Esophagus squamous epithelium (tissue), 5 donors: ENCODE data around the gene GLIS1. TPM values are rescaled to one million over a fixed set of nuclear protein-coding genes. Genes with fewer than 3 reads are reported as not detected.

Source experiments
- DNase-seq: peaks from one replicate; lab custom pipeline; 2025; lab: John Stamatoyannopoulos, UW
- H3K27ac ChIP-seq, 4 donors: fragments of 200-600 bp; sonication (generic); one replicate each; pipeline ENCODE4 v1.5.1; 2016 to 2019; ENCODE audit warnings: mild to moderate bottlenecking in 1 of 4
- H3K27me3 ChIP-seq, 4 donors: fragments of 200-600 bp; sonication (generic); 1 replicate in 3 of 4; 2 replicates in 1 of 4; pipeline versions ENCODE4 v1.5.1 to v1.6.0; 2017 to 2021; ENCODE audit warnings: antibody characterized with exemption in 1 of 4
- H3K36me3 ChIP-seq, 3 donors: fragments of 200-600 bp; sonication (generic); one replicate each; pipeline ENCODE4 v1.5.1; 2016 to 2019
- H3K4me1 ChIP-seq, 3 donors: fragments of 200-600 bp; sonication (generic); one replicate each; pipeline ENCODE4 v1.5.1; 2017 to 2019
- H3K4me3 ChIP-seq, 4 donors: fragments of 200-600 bp; sonication (generic); 1 replicate in 3 of 4; 2 replicates in 1 of 4; pipeline ENCODE4 v1.5.1; 2016 to 2019; ENCODE audit warnings: mild to moderate bottlenecking in 2 of 4, moderate library complexity in 1 of 4
- H3K9me3 ChIP-seq, 3 donors: fragments of 200-600 bp; sonication (generic); one replicate each; pipeline ENCODE4 v1.5.1; 2016 to 2019
- CTCF ChIP-seq, 6 experiments: fragments of 450-650 bp in 4 of 6; fragments of 200-600 bp in 2 of 6; sonication (generic) in 2 of 6; IDR thresholded peaks; one replicate each; pipeline ENCODE4 v1.5.1; 2016 to 2019; ENCODE audit warnings: antibody characterized with exemption in 6 of 6, mild to moderate bottlenecking in 4 of 6, moderate library complexity in 4 of 6
- POLR2A ChIP-seq, 4 donors: fragments of 450-650 bp; IDR thresholded peaks; one replicate each; pipeline ENCODE4 v1.6.1; 2017; ENCODE audit warnings: antibody characterized with exemption in 4 of 4, mild to moderate bottlenecking in 4 of 4, moderate library complexity in 3 of 4
- WGBS, 2 donors: methylation state at CpG; one replicate each; pipeline ENCODE4 v1.1.5; 2018; 5-methylcytosine and 5-hydroxymethylcytosine counted together
- intact Hi-C: fragments of 100-400 bp; cut with DNase I; formaldehyde crosslinking; loops from one replicate; pipeline ENCODE4 v1.15.0; 2022
- total RNA-seq, 4 donors: library from RNA; depleted of rRNA; stranded (reverse); fragments of >200 nt; gene quantifications; one replicate each; pipeline ENCODE4 v1.1.0, GENCODE V29; 2016
- donor health status: DM: yes; HTN: yes; CAD: no.

GLIS1 gene
- total RNA-seq, 4 donors from 2014 or later, result 0.57 TPM; not detected in 3

- no peak overlapping the region for H3K27ac ChIP-seq
- peaks cover 0 to 60% (median 2%) of the 10 kb centered on the region in 4 donors for H3K27me3 ChIP-seq
- H3K4me1 ChIP-seq, result peaks cover 0 to 14% (median 0%) of the 10 kb centered on the region in 3 donors
- DNase-seq, result no peak
- H3K4me3 ChIP-seq, result no peak overlapping the region
- intact Hi-C loops, result no loop called here
- TF ChIP-seq POLR2A (IDR thresholded peaks at IDR 0.05), result no peak
- no peak for TF ChIP-seq CTCF (IDR thresholded peaks at IDR 0.05)
- H3K9me3 ChIP-seq, result no peaks in the 10 kb centered on the region
- H3K36me3 ChIP-seq, result no peaks in the 10 kb centered on the region
- 65 to 79% methylated on average over 8 to 9 of the region's 11 CpGs for WGBS, 2 donors
These were observed 48.6 kb downstream of the GLIS1 start for GRCh38 chr1:53690411-53690810.

GRCh38 chr1:53689736-53690326 lies 49.1 kb downstream of the GLIS1 start:
- H3K27me3 ChIP-seq, result peaks cover 0 to 65% (median 4%) of the 10 kb centered on the region in 4 donors
- no peak overlapping the region for H3K4me3 ChIP-seq
- intact Hi-C loops, result no loop called here
- H3K36me3 ChIP-seq, result no peaks in the 10 kb centered on the region
- WGBS, 2 donors, result 85 to 96% methylated on average over 4 to 9 of the region's 12 CpGs
- H3K4me1 ChIP-seq, result peaks cover 0 to 20% (median 0%) of the 10 kb centered on the region in 3 donors
- TF ChIP-seq POLR2A (IDR thresholded peaks at IDR 0.05), result no peak
- no peak for TF ChIP-seq CTCF (IDR thresholded peaks at IDR 0.05)
- no peak for DNase-seq
- H3K27ac ChIP-seq, result no peak overlapping the region
- H3K9me3 ChIP-seq, result no peaks in the 10 kb centered on the region

GRCh38 chr1:53689223-53689622 lies 49.7 kb downstream of the GLIS1 start:
- Histone ChIP-seq H3K27ac (no peak overlapping the region), H3K9me3 (no peaks in the 10 kb centered on the region), H3K4me3 (no peak overlapping the region), H3K27me3 (peaks cover 0 to 68% (median 4%) of the 10 kb centered on the region in 4 donors), H3K36me3 (no peaks in the 10 kb centered on the region), H3K4me1 (peaks cover 0 to 22% (median 0%) of the 10 kb centered on the region in 3 donors)
- intact Hi-C loops, result no loop called here
- no peak for DNase-seq
- 81 to 100% methylated on average over 3 to 4 of the region's 4 CpGs for WGBS, 2 donors
- TF ChIP-seq CTCF (IDR thresholded peaks at IDR 0.05) (no peak), POLR2A (IDR thresholded peaks at IDR 0.05) (no peak)

GRCh38 chr1:53688381-53689102 lies 50.4 kb downstream of the GLIS1 start:
- Histone ChIP-seq H3K36me3 (no peaks in the 10 kb centered on the region), H3K9me3 (no peaks in the 10 kb centered on the region)

More at GRCh38 chr1:53688381-53689102, 50.4 kb downstream of the GLIS1 start:
- Histone ChIP-seq H3K4me3 (no peak overlapping the region), H3K4me1 (peaks cover 0 to 22% (median 0%) of the 10 kb centered on the region in 3 donors), H3K27ac (no peak overlapping the region), H3K27me3 (peaks cover 0 to 68% (median 4%) of the 10 kb centered on the region in 4 donors)
- DNase-seq, result no peak
- WGBS, 2 donors, result 44 to 54% methylated on average over 7 to 8 of the region's 10 CpGs
- intact Hi-C loops, result no loop called here
- TF ChIP-seq CTCF (IDR thresholded peaks at IDR 0.05), result no peak
